ENCODE results near the gene CLIP3.
A peak's percentile ranks its signal among the peaks of the same experiment; 100 is the strongest.
"Not testable (repeated sequence)": the region's sequence is repeated elsewhere in the genome, so short reads cannot be mapped to it uniquely, and the experiment has no call there.

CLIP3 gene

GRCh38 chr19:36008336-36008978, 24.2 kb downstream of the CLIP3 start, which contains the start of gene SYNE4:
Gene SYNE4, minus strand, starts transcription at chr19:36008813. Its CDS starts 132 bp downstream, at chr19:36008681.
- no peak for DNase-seq

GRCh38 chr19:36006955-36007354, 25.7 kb downstream of the CLIP3 start:
- no peak for DNase-seq

GRCh38 chr19:36003284-36003683, 29.4 kb downstream of the CLIP3 start:
- no peak for DNase-seq

- no peak for DNase-seq
Observed at GRCh38 chr19:36001605-36002004, 31.1 kb downstream of the CLIP3 start.

- DNase-seq, result no peak
Observed at GRCh38 chr19:35996777-35997176, 35.9 kb downstream of the CLIP3 start.

GRCh38 chr19:35995048-35995993, 37.4 kb downstream of the CLIP3 start, which contains the start of gene SDHAF1:
Gene SDHAF1, plus strand, starts transcription at chr19:35995188. Its CDS starts 87 bp downstream, at chr19:35995275.
- peak; percentile 95 for DNase-seq

- no peak for DNase-seq
Observed at GRCh38 chr19:35993923-35994598, 38.6 kb downstream of the CLIP3 start.

- DNase-seq, result no peak
Observed at GRCh38 chr19:35992907-35993765, 39.5 kb downstream of the CLIP3 start.

- DNase-seq, result no peak
Observed at GRCh38 chr19:35991731-35992450, 40.8 kb downstream of the CLIP3 start.

GRCh38 chr19:35990771-35991730, 41.6 kb downstream of the CLIP3 start:
- no peak for DNase-seq

GRCh38 chr19:35990156-35990555, 42.5 kb downstream of the CLIP3 start:
- DNase-seq, result no peak

GRCh38 chr19:35988824-35989223, 43.8 kb downstream of the CLIP3 start:
- DNase-seq, result no peak

GRCh38 chr19:35987571-35987896, 45.1 kb downstream of the CLIP3 start:
- DNase-seq, result no peak

GRCh38 chr19:35986664-35987570, 45.8 kb downstream of the CLIP3 start:
- DNase-seq, result no peak

GRCh38 chr19:35986111-35986510, 46.6 kb downstream of the CLIP3 start:
- no peak for DNase-seq

GRCh38 chr19:35983177-35983576, 49.5 kb downstream of the CLIP3 start:
- DNase-seq, result no peak

GRCh38 chr19:35980997-35981396, 51.7 kb downstream of the CLIP3 start:
- DNase-seq, result not testable (repeated sequence)

- no peak for DNase-seq
Observed at GRCh38 chr19:35978832-35979365, 53.8 kb downstream of the CLIP3 start.

GRCh38 chr19:35978271-35978670, 54.4 kb downstream of the CLIP3 start:
- no peak for DNase-seq

Measured in EL (cell line).